ENCODE measurements around the gene TNFAIP6. TPM values are rescaled to one million over a fixed set of nuclear protein-coding genes. Genes with fewer than 3 reads are reported as not detected.

TNFAIP6 gene
- total RNA-seq, 1 donor = 0.27 TPM

DNA sequence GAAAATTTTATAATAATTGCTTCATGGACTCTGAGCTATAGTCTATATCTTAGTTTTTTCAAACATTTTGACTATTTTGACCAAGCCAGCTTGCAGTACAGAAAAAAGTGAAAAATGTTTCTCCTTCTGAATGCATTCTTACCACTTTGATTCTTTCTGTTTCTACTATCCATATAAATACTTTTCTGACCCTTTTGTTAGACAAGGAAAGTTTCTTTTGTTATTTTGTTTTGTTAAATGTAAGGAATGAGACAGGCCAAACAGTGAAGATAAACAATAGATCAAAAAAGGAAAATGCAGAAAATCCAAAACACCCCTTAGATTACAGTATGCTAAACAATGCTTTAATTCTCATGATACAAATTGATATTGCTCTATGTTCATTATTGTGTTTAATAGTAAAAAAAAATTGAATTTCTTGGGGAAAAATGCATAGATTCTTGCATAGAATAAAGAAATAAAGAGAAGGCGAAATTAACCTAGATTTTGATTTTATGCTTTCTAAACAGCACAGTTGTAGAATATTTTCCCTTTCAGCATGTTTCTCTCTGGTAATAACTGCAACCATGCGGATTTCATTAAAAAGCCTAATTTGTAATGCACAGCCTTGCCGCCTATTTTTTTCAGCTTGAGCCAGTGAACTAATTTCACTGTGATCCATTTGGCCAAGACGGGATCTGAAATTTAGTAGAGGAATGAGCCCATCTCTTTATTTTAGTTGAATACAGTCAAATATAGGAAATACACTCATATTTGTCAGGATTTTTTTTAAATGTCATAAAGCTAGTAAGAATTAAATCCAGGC lies 976 bp downstream of the TNFAIP6 start:
- DNase-seq (ENCODE audit: low read depth in 2 of 3, low spot score in 2 of 3) = no peak

DNA sequence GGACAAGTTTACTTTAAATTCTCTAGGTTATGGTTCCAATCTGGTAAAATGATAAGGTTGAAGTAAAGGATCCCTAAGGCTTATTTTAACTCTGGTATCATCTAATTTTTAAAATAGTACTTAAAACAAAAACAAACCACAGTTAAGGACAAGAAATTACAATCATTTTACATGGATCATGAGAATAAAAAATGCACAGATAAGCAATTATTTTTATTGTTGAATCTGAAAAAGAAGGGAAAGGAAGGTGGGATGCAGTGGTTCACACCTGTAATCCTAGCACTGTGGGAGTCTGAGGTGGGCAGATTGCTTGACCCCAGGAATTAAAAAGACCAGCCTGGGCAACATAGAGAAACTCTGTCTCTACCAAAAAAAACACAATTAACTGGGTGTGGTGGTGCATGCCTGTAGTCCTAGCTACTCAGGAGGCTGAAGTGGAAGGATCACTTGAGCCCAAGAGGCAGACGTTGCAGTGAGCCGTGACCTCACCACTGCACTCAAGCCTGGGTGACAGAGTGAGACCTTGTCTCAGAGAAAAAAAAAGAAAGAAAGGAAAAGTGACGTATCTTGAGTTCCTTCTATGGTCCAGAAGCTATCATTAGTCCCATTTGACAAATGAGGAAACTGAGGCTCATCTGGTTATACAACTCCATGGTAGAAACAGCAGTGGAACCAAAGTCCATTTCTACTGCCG lies 2.5 kb downstream of the TNFAIP6 start:
- no peak for DNase-seq (ENCODE audit: low read depth in 2 of 3, low spot score in 2 of 3)

DNA sequence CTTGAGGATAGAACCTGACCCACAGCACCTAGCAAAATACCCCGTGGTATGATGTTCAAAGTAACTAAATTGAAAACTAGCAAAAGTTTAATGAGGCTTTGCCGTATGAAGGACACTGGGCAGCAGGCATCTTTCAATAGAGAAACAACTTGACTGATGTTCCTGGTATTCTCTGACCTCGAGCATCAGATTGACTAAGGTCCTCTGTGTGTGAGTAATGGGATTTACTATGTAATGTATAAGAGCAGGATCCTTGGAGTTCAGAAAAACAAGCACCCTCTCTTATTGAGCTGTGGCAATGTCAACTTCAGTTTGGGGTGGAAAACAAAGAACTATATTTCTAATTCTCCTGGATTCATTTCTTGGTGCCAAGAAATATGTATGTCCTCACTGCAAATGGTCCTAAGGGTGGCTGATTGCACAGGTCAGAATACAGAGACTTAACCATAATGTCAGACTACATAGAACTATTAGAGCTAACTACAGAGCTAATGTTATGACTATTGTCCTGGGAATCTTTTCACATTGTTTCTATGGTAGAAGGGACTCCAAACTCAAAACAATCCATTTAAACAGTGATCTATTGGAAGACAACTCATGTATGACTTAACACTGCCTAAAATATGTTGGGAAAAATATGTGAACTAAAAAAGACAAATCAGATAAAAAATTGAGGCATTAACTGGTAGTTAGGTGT lies 4.4 kb downstream of the TNFAIP6 start:
- DNase-seq (ENCODE audit: low read depth in 2 of 3, low spot score in 2 of 3) = no peak

DNA sequence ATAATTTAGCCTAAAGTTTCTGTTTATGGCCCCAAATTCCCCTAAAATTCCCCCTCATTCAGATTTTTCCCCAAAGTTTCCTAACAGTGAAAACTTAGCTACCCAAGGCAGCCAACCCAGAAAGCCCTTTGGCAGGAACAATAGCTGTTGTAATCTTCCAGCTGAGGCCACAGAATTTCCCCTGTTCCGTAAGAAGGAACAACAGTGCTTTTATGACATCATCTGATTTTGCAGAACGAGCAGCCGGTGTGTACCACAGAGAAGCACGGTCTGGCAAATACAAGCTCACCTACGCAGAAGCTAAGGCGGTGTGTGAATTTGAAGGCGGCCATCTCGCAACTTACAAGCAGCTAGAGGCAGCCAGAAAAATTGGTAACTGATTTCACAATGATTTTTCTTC lies 6.3 kb downstream of the TNFAIP6 start:
- DNase-seq (ENCODE audit: low read depth in 2 of 3, low spot score in 2 of 3) = peak in 2 of 3 donors; percentile 40 to 65

DNA sequence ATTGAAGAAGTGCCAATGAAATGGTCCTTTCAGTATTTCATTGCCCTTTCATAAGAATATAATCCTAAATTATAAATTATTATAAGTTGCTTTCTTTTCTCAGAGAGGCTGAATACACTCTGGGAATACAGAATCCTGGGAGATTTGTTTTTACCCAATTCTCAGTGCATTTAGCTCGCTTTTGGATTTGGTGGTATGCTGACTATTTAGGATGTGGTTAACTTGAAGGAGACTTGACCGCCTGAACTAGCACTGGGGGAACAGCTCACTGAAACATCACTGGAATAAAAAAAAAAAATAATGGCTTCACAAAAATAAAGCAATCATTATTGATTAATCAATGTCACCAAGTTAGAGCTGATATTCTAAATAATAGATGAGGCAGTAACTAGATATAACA lies 10.2 kb downstream of the TNFAIP6 start:
- DNase-seq (ENCODE audit: low read depth in 2 of 3, low spot score in 2 of 3) = no peak

DNA sequence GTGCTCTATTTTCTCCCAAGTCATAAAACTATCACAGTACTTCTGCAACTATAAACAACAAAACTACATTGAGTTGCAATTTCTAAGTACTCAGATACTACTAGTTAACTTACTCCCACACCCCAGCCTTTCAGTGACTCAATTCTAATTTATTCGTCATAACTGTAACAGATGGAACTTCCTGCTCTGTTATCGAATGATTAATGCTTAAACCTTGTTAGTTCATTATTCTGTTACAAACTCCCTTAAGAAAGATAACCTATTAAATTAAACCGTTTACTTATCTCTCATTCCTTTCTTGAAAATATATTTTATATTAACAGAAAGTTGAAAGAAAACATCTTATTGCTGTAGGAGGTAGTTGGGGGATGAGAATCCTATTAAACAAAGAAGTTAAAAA lies 17.0 kb downstream of the TNFAIP6 start:
- DNase-seq (ENCODE audit: low read depth in 2 of 3, low spot score in 2 of 3) = peak in 2 of 3 donors; percentile 26 to 70

DNA sequence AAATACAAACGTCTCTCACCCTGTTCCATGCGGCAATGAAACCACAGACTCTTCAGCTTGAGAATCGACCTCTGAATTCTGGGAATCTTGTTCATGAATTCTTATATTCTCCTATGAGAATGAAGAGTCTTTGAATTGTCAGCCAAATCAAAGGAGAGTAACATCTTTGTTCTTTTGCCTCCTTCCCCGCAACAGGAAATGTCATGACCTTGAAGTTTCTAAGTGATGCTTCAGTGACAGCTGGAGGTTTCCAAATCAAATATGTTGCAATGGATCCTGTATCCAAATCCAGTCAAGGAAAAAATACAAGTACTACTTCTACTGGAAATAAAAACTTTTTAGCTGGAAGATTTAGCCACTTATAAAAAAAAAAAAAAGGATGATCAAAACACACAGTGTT lies 21.8 kb downstream of the TNFAIP6 start:
- DNase-seq (ENCODE audit: low read depth in 2 of 3, low spot score in 2 of 3) = no peak

DNA sequence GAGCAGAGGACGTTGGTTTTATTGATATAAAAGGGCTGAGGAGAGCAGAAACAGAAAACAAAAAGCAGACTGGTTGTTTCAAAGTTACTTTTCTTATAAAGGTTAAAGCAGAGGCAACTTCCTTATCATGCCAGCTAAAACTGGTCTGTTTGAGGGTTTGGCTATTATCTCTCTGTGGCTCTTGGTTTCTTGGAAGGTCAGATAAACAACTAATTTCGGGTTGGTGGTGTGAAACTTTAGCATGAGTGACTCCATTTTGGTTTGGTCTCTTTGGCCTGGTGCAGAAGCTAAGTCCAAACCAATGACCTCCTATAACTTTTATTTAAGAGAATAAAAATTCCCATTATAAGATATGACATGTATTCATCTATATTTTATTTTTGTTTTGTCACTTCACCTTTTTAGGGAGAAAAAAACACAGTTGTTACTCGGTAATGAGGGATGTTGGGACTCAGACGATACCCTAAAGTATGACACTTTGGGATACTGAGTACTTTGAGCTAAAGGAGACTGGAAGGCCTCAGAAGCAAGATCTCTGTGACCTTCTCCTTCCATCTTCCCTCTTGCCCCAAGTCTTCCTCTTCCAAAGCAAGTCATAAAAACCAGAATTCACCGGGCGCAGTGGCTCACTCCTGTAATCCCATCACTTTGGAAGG lies 23.3 kb downstream of the TNFAIP6 start:
- DNase-seq (ENCODE audit: low read depth in 2 of 3, low spot score in 2 of 3) = no peak

DNA sequence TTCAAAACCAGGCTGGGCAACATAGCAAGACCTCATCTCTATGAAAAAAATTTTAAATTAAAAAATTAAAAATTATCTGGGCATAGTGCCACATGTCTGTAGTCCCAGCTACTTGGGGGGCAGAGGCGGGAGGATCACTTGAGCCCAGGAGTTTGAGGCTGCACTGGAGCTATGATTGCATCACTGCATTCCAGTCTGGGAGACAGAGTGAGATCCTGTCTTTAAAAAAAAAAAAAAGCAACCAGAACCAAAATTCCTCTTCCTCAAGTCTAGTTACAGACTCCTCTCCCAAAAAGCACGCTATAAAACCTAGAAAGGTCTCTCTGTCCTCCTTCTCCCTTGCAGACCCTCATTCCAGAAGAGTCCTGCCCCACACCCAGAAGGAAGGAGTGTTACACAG lies 23.9 kb downstream of the TNFAIP6 start:
- no peak for DNase-seq (ENCODE audit: low read depth in 2 of 3, low spot score in 2 of 3)

DNA sequence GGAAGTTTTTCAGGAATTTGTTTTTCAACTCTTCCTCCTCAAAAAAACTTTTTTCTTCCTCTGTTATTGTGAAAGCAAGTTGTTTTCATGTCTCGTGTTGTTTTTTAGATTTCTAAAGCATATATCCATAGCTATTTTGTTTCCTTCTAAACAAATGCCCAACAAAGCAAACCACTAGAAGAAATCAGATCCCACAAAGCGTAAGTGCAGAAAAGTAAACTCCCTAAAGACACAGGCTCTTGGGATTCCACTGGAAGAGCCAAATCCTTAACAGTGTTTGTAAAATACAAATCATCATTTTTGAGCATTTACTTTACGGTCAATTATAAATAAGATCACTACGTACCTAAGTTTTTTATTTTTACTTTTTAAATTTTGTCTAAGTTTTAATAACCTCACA lies 30.6 kb downstream of the TNFAIP6 start:
- no peak for DNase-seq (ENCODE audit: low read depth in 2 of 3, low spot score in 2 of 3)

DNA sequence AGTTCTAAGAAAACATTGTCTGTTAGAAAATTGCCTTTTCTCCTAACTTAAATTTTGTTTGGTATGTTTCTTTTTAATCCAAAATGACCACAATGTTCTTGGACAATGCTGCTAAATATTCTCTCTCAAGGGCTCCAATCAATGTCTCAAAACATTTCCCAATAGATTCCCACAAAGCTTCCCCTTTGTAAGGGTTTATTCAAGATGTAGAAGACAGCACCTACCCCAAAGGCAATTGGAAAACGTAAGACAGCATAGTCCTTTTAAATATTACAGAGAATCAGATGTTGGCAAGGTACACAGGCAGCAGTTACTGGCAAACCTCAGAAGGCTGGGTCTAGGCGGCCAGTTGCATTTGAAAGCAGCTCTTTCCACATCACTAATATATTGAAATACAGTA lies 34.0 kb downstream of the TNFAIP6 start:
- DNase-seq (ENCODE audit: low read depth in 2 of 3, low spot score in 2 of 3) = no peak

DNA sequence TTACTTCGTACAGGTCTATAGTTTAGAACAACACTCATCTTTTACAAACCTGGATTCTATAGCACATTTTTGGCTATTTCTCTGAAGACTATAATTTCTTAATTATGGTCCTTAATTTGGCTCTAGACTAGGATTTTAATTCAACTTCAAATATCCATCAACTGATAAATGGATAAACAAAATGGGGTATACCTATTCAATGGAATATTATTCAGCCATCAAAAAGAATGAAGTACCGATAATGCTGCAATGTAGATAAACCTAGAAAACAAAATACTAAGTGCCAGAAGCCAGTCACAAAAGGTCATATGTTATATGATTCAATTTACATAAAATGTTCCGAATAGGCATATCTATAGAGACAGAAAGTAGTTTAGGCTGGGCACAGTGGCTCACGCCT lies 37.1 kb downstream of the TNFAIP6 start:
- DNase-seq (ENCODE audit: low read depth in 2 of 3, low spot score in 2 of 3) = no peak

DNA sequence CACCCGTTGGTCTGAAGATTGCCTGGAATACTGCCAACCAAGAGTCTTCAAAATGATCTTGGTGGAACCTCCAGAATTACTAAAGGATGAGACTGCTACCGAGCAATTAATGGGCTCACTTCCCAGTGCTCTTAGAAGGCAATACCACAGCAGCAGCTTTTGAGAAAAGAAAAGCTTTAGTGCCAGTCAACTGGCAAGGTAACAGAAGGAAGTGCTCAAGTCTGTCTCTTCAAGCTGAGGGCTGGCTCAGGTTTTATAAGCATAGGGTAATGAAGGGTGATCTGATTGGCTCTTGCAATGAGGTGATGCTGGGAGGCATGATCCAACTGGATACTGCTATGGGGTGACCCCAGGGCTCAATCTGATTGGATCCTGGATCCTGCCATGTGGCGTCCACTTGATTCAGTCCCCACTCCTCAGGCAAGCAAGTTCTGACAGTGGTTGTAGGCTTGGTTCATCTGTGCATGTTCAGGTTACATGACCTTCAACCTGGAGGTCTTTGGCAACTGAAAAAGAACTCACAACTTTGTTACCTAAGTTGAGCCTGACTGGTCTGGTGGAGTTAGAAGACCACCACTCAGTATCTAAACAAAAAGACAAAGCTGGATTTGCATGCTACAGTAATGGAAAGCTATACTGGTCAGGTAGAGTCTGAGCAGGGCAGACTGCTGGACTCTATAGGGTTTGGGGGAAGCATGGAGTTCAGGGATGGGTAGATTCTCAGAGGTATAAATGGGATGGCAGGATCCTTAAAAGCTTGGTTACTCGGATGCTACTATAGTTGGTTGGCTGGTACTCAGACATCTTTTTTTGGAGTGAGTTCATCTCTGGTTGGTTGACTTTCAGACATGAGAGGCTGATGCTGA lies 38.4 kb downstream of the TNFAIP6 start:
- DNase-seq (ENCODE audit: low read depth in 2 of 3, low spot score in 2 of 3) = no peak

DNA sequence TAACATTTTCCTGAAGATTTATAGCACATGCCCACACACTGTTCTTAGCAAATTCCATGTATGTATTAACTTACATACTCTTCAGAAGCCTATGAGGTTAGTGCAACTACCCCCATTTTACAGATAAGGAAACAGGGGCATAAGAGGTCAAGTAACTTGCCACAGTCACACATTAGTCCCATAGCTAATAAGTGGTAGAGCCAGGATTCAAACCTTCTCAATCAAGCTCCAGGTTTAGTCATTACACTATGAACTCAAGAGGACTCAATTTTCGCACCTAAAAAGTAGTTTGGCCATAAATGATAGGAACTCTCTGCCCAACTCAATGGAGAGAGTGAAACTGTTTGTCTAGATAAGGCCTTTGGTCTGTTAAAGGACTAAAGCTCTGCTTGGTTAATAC lies 42.6 kb downstream of the TNFAIP6 start:
- DNase-seq (ENCODE audit: low read depth in 2 of 3, low spot score in 2 of 3) = no peak

DNA sequence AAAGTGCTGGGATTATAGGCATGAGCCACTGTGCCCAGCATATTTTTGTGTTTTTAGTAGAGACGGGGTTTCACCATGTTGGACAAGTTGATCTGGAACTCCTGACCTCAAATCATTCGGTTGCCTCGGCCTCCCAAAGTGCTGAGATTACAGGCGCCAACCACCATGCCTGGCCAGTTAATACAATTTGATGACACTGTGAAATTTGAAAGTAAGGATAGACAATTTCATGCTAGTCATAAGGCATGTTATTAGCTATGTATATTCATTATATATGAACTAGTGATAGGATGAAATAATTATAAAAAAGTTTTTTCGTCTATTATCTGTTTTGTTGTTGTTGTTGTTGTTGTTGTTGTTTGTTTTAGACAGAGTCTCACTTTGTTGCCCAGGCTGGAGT lies 43.8 kb downstream of the TNFAIP6 start:
- no peak for DNase-seq (ENCODE audit: low read depth in 2 of 3, low spot score in 2 of 3)

DNA sequence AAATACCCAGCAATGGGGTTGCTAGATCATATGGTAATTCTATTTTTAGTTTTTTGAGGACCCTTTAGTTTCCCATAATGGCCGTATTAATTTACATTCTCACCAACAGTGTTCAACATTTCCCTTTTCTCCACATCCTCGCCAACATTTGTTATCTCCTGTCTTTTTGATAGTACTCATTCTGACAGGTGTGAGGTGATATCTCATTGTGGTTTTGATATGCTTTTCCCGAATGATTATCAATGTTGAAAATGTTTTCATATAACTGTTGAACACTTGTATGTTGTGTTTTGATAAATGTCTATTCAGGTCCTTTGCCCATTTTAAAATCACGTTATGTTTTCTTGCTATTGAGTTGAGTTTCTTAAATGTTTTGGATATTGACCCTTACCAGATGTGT lies 46.5 kb downstream of the TNFAIP6 start:
- DNase-seq (ENCODE audit: low read depth in 2 of 3, low spot score in 2 of 3) = no peak

DNA sequence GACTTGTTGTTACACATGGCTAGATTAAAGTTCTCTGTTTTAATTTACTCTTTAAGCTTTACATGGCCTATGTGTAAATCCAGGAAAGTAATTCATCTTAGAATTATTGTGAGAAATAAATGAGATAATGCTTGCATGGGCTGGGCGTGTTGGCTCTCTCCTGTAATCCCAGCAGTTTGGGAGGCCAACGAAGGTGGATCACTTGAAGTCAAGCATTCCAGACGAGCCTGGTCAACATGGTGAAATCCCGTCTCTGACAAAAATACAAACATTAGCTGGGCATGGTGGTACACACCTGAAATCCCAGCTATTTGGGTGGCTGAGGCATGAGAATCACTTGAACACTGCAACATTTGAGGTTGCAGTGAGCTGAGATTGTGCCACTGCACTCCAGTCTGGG lies 48.0 kb downstream of the TNFAIP6 start:
- no peak for DNase-seq (ENCODE audit: low read depth in 2 of 3, low spot score in 2 of 3)

DNA sequence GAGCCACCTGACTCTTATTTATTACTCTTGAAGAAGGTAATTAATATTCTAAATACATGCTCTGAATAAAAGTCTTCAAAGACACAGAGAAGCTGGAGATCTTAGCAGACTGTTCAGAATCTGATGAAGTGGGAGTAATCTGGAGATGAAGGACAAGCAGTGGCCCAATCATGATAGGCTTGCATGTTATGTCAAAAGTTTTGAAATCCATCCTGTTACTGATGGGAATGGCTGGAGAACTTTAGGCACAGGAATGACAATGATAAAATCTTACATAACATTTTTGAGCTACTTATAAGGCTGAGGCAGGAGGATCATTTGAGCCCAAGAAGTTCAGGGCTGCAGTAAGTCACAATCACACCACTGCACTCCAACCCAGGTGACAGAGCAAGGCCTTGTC lies 49.9 kb downstream of the TNFAIP6 start:
- no peak for DNase-seq (ENCODE audit: low read depth in 2 of 3, low spot score in 2 of 3)

DNA sequence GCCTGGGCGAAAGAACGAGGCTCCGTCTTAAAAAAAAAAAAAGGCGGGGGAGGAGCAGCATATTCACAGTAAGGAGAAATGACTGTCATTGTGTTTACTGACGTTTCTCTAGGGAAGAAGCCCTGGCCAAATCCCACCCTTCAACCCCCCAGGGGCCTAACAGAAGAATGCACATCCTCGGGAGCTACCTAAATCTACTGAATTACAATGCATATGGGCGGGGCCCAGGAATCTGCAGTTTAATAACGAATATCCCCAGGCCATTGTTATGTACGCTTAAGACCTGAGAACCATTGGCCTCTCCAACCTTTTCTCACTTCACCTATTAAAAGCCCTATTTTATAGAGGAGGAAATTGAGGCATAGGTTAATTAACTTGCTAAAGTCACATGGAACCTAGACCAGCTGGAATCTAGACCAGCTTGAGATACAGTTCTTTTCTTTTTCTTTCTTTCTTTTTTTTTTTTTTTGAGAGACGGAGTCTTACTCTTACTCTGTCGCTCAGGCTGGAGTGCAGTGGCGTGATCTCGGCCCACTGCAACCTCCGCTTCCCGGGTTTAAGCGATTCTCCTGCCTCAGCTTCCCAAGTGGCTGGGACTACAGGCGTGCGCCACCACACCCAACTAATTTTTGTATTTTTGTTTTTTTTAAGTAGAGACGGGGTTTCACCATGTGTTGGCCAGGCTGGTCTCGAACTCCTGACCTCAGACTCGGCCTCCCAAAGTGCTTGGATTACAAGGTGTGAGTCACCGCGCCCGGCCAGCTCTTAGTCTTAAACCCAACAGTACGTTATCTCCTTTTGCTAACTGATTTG lies 51.6 kb downstream of the TNFAIP6 start:
- no peak for DNase-seq (ENCODE audit: low read depth in 2 of 3, low spot score in 2 of 3)
